NCI-H128 (cell line): ENCODE results near the gene LOXL4.
"Not testable (repeated sequence)": the region's sequence is repeated elsewhere in the genome, so short reads cannot be mapped to it uniquely, and the experiment has no call there.

Experiments
- DNase-seq: peaks from one replicate; lab custom pipeline; 2025; ENCODE audit not compliant: unreplicated experiment; lab: John Stamatoyannopoulos, UW

LOXL4 gene

GRCh38 chr10:98246911-98247805, 20.8 kb downstream of the LOXL4 start:
- DNase-seq = no peak

- DNase-seq = no peak
Observed at GRCh38 chr10:98244586-98244985, 23.4 kb downstream of the LOXL4 start.

GRCh38 chr10:98244141-98244540, 23.9 kb downstream of the LOXL4 start:
- no peak for DNase-seq

- no peak for DNase-seq
Observed at GRCh38 chr10:98242823-98243222, 25.2 kb downstream of the LOXL4 start.

GRCh38 chr10:98240524-98240923, 27.5 kb downstream of the LOXL4 start:
- DNase-seq = no peak

- DNase-seq = no peak
Observed at GRCh38 chr10:98238391-98238790, 29.6 kb downstream of the LOXL4 start.

GRCh38 chr10:98236862-98237261, 31.1 kb downstream of the LOXL4 start:
- DNase-seq = no peak

- no peak for DNase-seq
Observed at GRCh38 chr10:98235846-98236245, 32.1 kb downstream of the LOXL4 start.

- no peak for DNase-seq
Observed at GRCh38 chr10:98231417-98231816, 36.6 kb downstream of the LOXL4 start.

GRCh38 chr10:98228266-98228665, 39.7 kb downstream of the LOXL4 start:
- DNase-seq = not testable (repeated sequence)

- not testable (repeated sequence) for DNase-seq
Observed at GRCh38 chr10:98227713-98228112, 40.3 kb downstream of the LOXL4 start.

GRCh38 chr10:98226508-98227144, 41.4 kb downstream of the LOXL4 start:
- no peak for DNase-seq

GRCh38 chr10:98224996-98225395, 43.0 kb downstream of the LOXL4 start:
- DNase-seq = no peak

GRCh38 chr10:98224509-98224908, 43.5 kb downstream of the LOXL4 start:
- no peak for DNase-seq

GRCh38 chr10:98223874-98224273, 44.1 kb downstream of the LOXL4 start:
- DNase-seq = no peak

GRCh38 chr10:98217801-98218200, 50.2 kb downstream of the LOXL4 start:
- no peak for DNase-seq

GRCh38 chr10:98215373-98215772, 52.6 kb downstream of the LOXL4 start:
- no peak for DNase-seq

- DNase-seq = no peak
Observed at GRCh38 chr10:98213740-98214139, 54.3 kb downstream of the LOXL4 start.

- no peak for DNase-seq
Observed at GRCh38 chr10:98212196-98212595, 55.8 kb downstream of the LOXL4 start.

GRCh38 chr10:98209441-98209840, 58.6 kb downstream of the LOXL4 start:
- no peak for DNase-seq

- DNase-seq = no peak
Observed at GRCh38 chr10:98208925-98209324, 59.1 kb downstream of the LOXL4 start.

- no peak for DNase-seq
Observed at GRCh38 chr10:98205351-98205750, 62.6 kb downstream of the LOXL4 start.
